Ammon's horn (tissue), 1 donor: ENCODE data around the gene HRC.
A peak's percentile ranks its signal among the peaks of the same experiment; 100 is the strongest.
"Not testable (repeated sequence)": the region's sequence is repeated elsewhere in the genome, so short reads cannot be mapped to it uniquely, and the experiment has no call there.

Experiments used
- DNase-seq: peaks from one replicate; pipeline ENCODE4 v3.0.0-alpha.2; 2016; ENCODE audit warnings: low spot score

Gene HRC

GRCh38 chr19:49135686-49136085, 19.5 kb downstream of the HRC start:
- DNase-seq, result no peak

GRCh38 chr19:49133621-49134454, 21.4 kb downstream of the HRC start:
- DNase-seq, result no peak

GRCh38 chr19:49132974-49133609, 22.1 kb downstream of the HRC start:
- DNase-seq, result no peak

- no peak for DNase-seq
Measured at GRCh38 chr19:49130325-49130724, 24.9 kb downstream of the HRC start.

GRCh38 chr19:49129238-49129583, 26.0 kb downstream of the HRC start:
- no peak for DNase-seq

- no peak for DNase-seq
Measured at GRCh38 chr19:49128545-49129237, 26.5 kb downstream of the HRC start.

GRCh38 chr19:49127674-49128544, 27.3 kb downstream of the HRC start:
- peak; percentile 99 for DNase-seq

GRCh38 chr19:49127225-49127624, 28.0 kb downstream of the HRC start:
- DNase-seq, result not testable (repeated sequence)

GRCh38 chr19:49126575-49126974, 28.6 kb downstream of the HRC start:
- no peak for DNase-seq

GRCh38 chr19:49125025-49125731, 30.0 kb downstream of the HRC start:
- no peak for DNase-seq

GRCh38 chr19:49123285-49123684, 31.9 kb downstream of the HRC start:
- not testable (repeated sequence) for DNase-seq

- not testable (repeated sequence) for DNase-seq
Measured at GRCh38 chr19:49121841-49122240, 33.4 kb downstream of the HRC start.

GRCh38 chr19:49120868-49121267, 34.3 kb downstream of the HRC start:
- no peak for DNase-seq

GRCh38 chr19:49120325-49120683, 34.9 kb downstream of the HRC start:
- DNase-seq, result no peak

- peak; percentile 62 for DNase-seq
Measured at GRCh38 chr19:49119411-49120324, 35.5 kb downstream of the HRC start, which contains the start of gene PPFIA3. TSS of gene PPFIA3 (plus strand) at chr19:49119544. CDS start at chr19:49127874, 8,330 bp downstream.

- DNase-seq, result peak; percentile 99
Measured at GRCh38 chr19:49118565-49119410, 36.4 kb downstream of the HRC start, which contains the start of gene C19orf73. TSS of gene C19orf73 (minus strand) at chr19:49119143. CDS start at chr19:49119022, 121 bp downstream.

GRCh38 chr19:49117677-49118564, 37.3 kb downstream of the HRC start:
- no peak for DNase-seq

GRCh38 chr19:49116544-49116943, 38.7 kb downstream of the HRC start:
- DNase-seq, result no peak
